Measurements from ENCODE around the gene AKAP6. TPM values are rescaled to one million over a fixed set of nuclear protein-coding genes. Genes with fewer than 3 reads are reported as not detected.

AKAP6 gene
- total RNA-seq, 2 experiments from 2014 or later = 1.2 to 1.4 TPM

GRCh38 chr14:32639208-32639607, 310.1 kb downstream of the AKAP6 start:
- ATAC-seq (no peak), DNase-seq (no peak)
- H3K4me3 Mint-ChIP-seq = no peak overlapping the region
- no peaks in the 10 kb centered on the region for H3K27me3 Mint-ChIP-seq
- CTCF ChIA-PET = no interaction called here
- TF ChIP-seq CTCF (IDR thresholded peaks at IDR 0.05) = no peak
- POLR2A ChIA-PET = no interaction called here
- no peaks in the 10 kb centered on the region for H3K4me1 Mint-ChIP-seq (ENCODE audit: low read depth)
- no peaks in the 10 kb centered on the region for H3K9me3 Mint-ChIP-seq
- intact Hi-C loops (cut with micrococcal nuclease) = no loop called here
- no peak overlapping the region for H3K27ac Mint-ChIP-seq
- H3K36me3 Mint-ChIP-seq (ENCODE audit: low read depth) = no peaks in the 10 kb centered on the region

GRCh38 chr14:32645551-32645950, 316.5 kb downstream of the AKAP6 start:
- no peak for TF ChIP-seq CTCF (IDR thresholded peaks at IDR 0.05)
- H3K4me3 Mint-ChIP-seq = no peak overlapping the region
- ChIA-PET POLR2A (no interaction called here), CTCF (no interaction called here)
- H3K4me1 Mint-ChIP-seq (ENCODE audit: low read depth) = no peaks in the 10 kb centered on the region
- H3K27ac Mint-ChIP-seq = no peak overlapping the region
- DNase-seq (no peak), ATAC-seq (no peak)
- no peaks in the 10 kb centered on the region for H3K9me3 Mint-ChIP-seq
- intact Hi-C loops (cut with micrococcal nuclease) = no loop called here
- H3K36me3 Mint-ChIP-seq (ENCODE audit: low read depth) = no peaks in the 10 kb centered on the region
- no peaks in the 10 kb centered on the region for H3K27me3 Mint-ChIP-seq

- ChIA-PET POLR2A (no interaction called here), CTCF (no interaction called here)
- no peak overlapping the region for H3K4me3 Mint-ChIP-seq
- TF ChIP-seq CTCF (IDR thresholded peaks at IDR 0.05) = no peak
- ATAC-seq = no peak
- no peaks in the 10 kb centered on the region for H3K9me3 Mint-ChIP-seq
- H3K36me3 Mint-ChIP-seq (ENCODE audit: low read depth) = no peaks in the 10 kb centered on the region
- H3K27ac Mint-ChIP-seq = no peak overlapping the region
- no peaks in the 10 kb centered on the region for H3K27me3 Mint-ChIP-seq
- DNase-seq = no peak
- H3K4me1 Mint-ChIP-seq (ENCODE audit: low read depth) = no peaks in the 10 kb centered on the region
- intact Hi-C loops (cut with micrococcal nuclease) = no loop called here
These were observed 319.3 kb downstream of the AKAP6 start for GRCh38 chr14:32648434-32648833.

- no peak overlapping the region for H3K4me3 Mint-ChIP-seq
- ATAC-seq (no peak), DNase-seq (no peak)
- TF ChIP-seq CTCF (IDR thresholded peaks at IDR 0.05) = no peak
- POLR2A ChIA-PET = no interaction called here
- H3K27me3 Mint-ChIP-seq = no peaks in the 10 kb centered on the region
- intact Hi-C loops (cut with micrococcal nuclease) = no loop called here
- CTCF ChIA-PET = no interaction called here
- H3K27ac Mint-ChIP-seq = no peak overlapping the region
- H3K36me3 Mint-ChIP-seq (ENCODE audit: low read depth) = no peaks in the 10 kb centered on the region
- no peaks in the 10 kb centered on the region for H3K9me3 Mint-ChIP-seq
- no peaks in the 10 kb centered on the region for H3K4me1 Mint-ChIP-seq (ENCODE audit: low read depth)
These were observed 320.9 kb downstream of the AKAP6 start for GRCh38 chr14:32650030-32650429.

- ATAC-seq = no peak
- DNase-seq = no peak
- Mint-ChIP-seq H3K4me1 (ENCODE audit: low read depth) (no peaks in the 10 kb centered on the region), H3K36me3 (ENCODE audit: low read depth) (no peaks in the 10 kb centered on the region), H3K27ac (no peak overlapping the region), H3K27me3 (no peaks in the 10 kb centered on the region), H3K4me3 (no peak overlapping the region), H3K9me3 (no peaks in the 10 kb centered on the region)
- intact Hi-C loops (cut with micrococcal nuclease) = no loop called here
- TF ChIP-seq CTCF (IDR thresholded peaks at IDR 0.05) = no peak
- POLR2A ChIA-PET = no interaction called here
- CTCF ChIA-PET = no interaction called here
These were observed 321.6 kb downstream of the AKAP6 start for GRCh38 chr14:32650665-32651064.
